ENCODE results near the gene ZSCAN5C. TPM values are rescaled to one million over a fixed set of nuclear protein-coding genes. Genes with fewer than 3 reads are reported as not detected.
"Not testable (repeated sequence)": the region's sequence is repeated elsewhere in the genome, so short reads cannot be mapped to it uniquely, and the experiment has no call there.

ZSCAN5C gene
- total and polyA plus RNA-seq, 2 donors (not counting 3 experiments of a cell fraction or from before 2014, with no cell fraction given), result not detected

GRCh38 chr19:56197646-56198045 is 4.4 kb upstream of the ZSCAN5C start, which contains the start of gene ZSCAN5B:
Gene ZSCAN5B (minus strand): TSS chr19:56197783. CDS start chr19:56193052, 4,731 bp downstream.
- H2AFZ ChIP-seq (ENCODE audit: low read depth, low read length); FAIRE-seq; H4K20me1 ChIP-seq (replicated peaks; ENCODE audit: control insufficient read depth, extremely low read depth, insufficient read depth, low read length); H3K27me3 ChIP-seq (ENCODE audit: control insufficient read depth in 2 of 2, insufficient read depth in 2 of 2, low read length in 2 of 2); H3K36me3 ChIP-seq (ENCODE audit: control insufficient read depth in 2 of 2, extremely low read depth in 1 of 2, insufficient read depth in 2 of 2, low read length in 2 of 2); BruUV-seq (replicated peaks); H3K9ac ChIP-seq (replicated peaks; ENCODE audit: extremely low read depth, insufficient read depth, low read length); intact Hi-C loops (cut with micrococcal nuclease); POLR2A ChIA-PET; H3K4me2 ChIP-seq (ENCODE audit: insufficient read depth, low read length); H3K4me1 ChIP-seq (ENCODE audit: control insufficient read depth, extremely low read depth, insufficient read depth, low read length); H3K9me3 ChIP-seq (replicated peaks; ENCODE audit: control insufficient read depth, insufficient read depth, low read length); H3K27ac ChIP-seq (ENCODE audit: insufficient read depth, low read depth, low read length); H3K79me2 ChIP-seq (ENCODE audit: control insufficient read depth, insufficient read depth, low read length); DNase-seq (ENCODE audit: low read depth, low spot score); dilution Hi-C loops (cut with MboI; ENCODE audit: extremely low pct_ligation_motif_present, low sequenced_read_pairs); H3K4me3 ChIP-seq (replicated peaks in 1 of 3; ENCODE audit: insufficient read depth in 1 of 3, low read depth in 1 of 3, low read length in 3 of 3); H3K9me1 ChIP-seq (replicated peaks; ENCODE audit: control insufficient read depth, extremely low read depth, insufficient read depth, low read length): not testable (repeated sequence)
- CTCF ChIA-PET, result interaction anchor here (1.2 kb wide), 1 partner anchor 55 kb away, joined by 3 read pairs; no protein-coding TSS in a partner anchor

- no peak for DNase-seq (ENCODE audit: low read depth, low spot score)
Observed at GRCh38 chr19:56199687-56200086, 2.4 kb upstream of the ZSCAN5C start.

GRCh38 chr19:56207581-56207980 is 5.5 kb downstream of the ZSCAN5C start:
- H3K9me1 ChIP-seq (replicated peaks; ENCODE audit: control insufficient read depth, extremely low read depth, insufficient read depth, low read length); H3K4me1 ChIP-seq (ENCODE audit: control insufficient read depth, extremely low read depth, insufficient read depth, low read length); dilution Hi-C loops (cut with MboI; ENCODE audit: extremely low pct_ligation_motif_present, low sequenced_read_pairs); POLR2A ChIA-PET; H3K79me2 ChIP-seq (ENCODE audit: control insufficient read depth, insufficient read depth, low read length); H2AFZ ChIP-seq (ENCODE audit: low read depth, low read length); DNase-seq (ENCODE audit: low read depth, low spot score); CTCF ChIA-PET; H3K9ac ChIP-seq (replicated peaks; ENCODE audit: extremely low read depth, insufficient read depth, low read length); intact Hi-C loops (cut with micrococcal nuclease); H4K20me1 ChIP-seq (replicated peaks; ENCODE audit: control insufficient read depth, extremely low read depth, insufficient read depth, low read length); H3K36me3 ChIP-seq (ENCODE audit: control insufficient read depth in 2 of 2, extremely low read depth in 1 of 2, insufficient read depth in 2 of 2, low read length in 2 of 2); H3K27ac ChIP-seq (ENCODE audit: insufficient read depth, low read depth, low read length); FAIRE-seq; H3K4me2 ChIP-seq (ENCODE audit: insufficient read depth, low read length); H3K27me3 ChIP-seq (ENCODE audit: control insufficient read depth in 2 of 2, insufficient read depth in 2 of 2, low read length in 2 of 2); BruUV-seq (replicated peaks); H3K4me3 ChIP-seq (replicated peaks in 1 of 3; ENCODE audit: insufficient read depth in 1 of 3, low read depth in 1 of 3, low read length in 3 of 3); H3K9me3 ChIP-seq (replicated peaks; ENCODE audit: control insufficient read depth, insufficient read depth, low read length): not testable (repeated sequence)

More at GRCh38 chr19:56199687-56200086, 2.4 kb upstream of the ZSCAN5C start:
- dilution Hi-C loops (cut with MboI; ENCODE audit: extremely low pct_ligation_motif_present, low sequenced_read_pairs) (no loop called here), intact Hi-C loops (cut with micrococcal nuclease) (no loop called here)
- Histone ChIP-seq H3K9me3 (replicated peaks; ENCODE audit: control insufficient read depth, insufficient read depth, low read length) (no peaks in the 10 kb centered on the region), H3K27ac (ENCODE audit: insufficient read depth, low read depth, low read length) (no peak overlapping the region), H3K4me2 (ENCODE audit: insufficient read depth, low read length) (no peak overlapping the region), H3K36me3 (ENCODE audit: control insufficient read depth in 2 of 2, extremely low read depth in 1 of 2, insufficient read depth in 2 of 2, low read length in 2 of 2) (no peaks in the 10 kb centered on the region), H3K9ac (replicated peaks; ENCODE audit: extremely low read depth, insufficient read depth, low read length) (no peak overlapping the region), H3K79me2 (ENCODE audit: control insufficient read depth, insufficient read depth, low read length) (no peaks in the 10 kb centered on the region), H4K20me1 (replicated peaks; ENCODE audit: control insufficient read depth, extremely low read depth, insufficient read depth, low read length) (no peaks in the 10 kb centered on the region), H3K4me3 (replicated peaks in 1 of 3; ENCODE audit: insufficient read depth in 1 of 3, low read depth in 1 of 3, low read length in 3 of 3) (no peak overlapping the region), H3K9me1 (replicated peaks; ENCODE audit: control insufficient read depth, extremely low read depth, insufficient read depth, low read length) (no peaks in the 10 kb centered on the region), H2AFZ (ENCODE audit: low read depth, low read length) (no peak overlapping the region), H3K4me1 (ENCODE audit: control insufficient read depth, extremely low read depth, insufficient read depth, low read length) (no peaks in the 10 kb centered on the region), H3K27me3 (ENCODE audit: control insufficient read depth in 2 of 2, insufficient read depth in 2 of 2, low read length in 2 of 2) (no peaks in the 10 kb centered on the region)
- ChIA-PET POLR2A (no interaction called here), CTCF (no interaction called here)
- BruUV-seq (replicated peaks), result no TSS peak
- TF ChIP-seq MAX (IDR thresholded peaks at IDR 0.05; ENCODE audit: insufficient read depth, insufficient read length) (no peak), MYC (IDR thresholded peaks at IDR 0.05; ENCODE audit: low read depth, low read length) (no peak), GATA2 (IDR thresholded peaks at IDR 0.05; ENCODE audit: insufficient read depth, insufficient read length, low read depth, low read length) (no peak), JUN (IDR thresholded peaks at IDR 0.05; ENCODE audit: borderline replicate concordance, insufficient read depth, insufficient read length, low read depth) (no peak), POLR2A (IDR thresholded peaks at IDR 0.05; ENCODE audit: low read depth, low read length) (no peak), FOS (IDR thresholded peaks at IDR 0.05; ENCODE audit: borderline replicate concordance, insufficient read depth, low read length) (no peak), EZH2 (IDR thresholded peaks at IDR 0.05; ENCODE audit: borderline replicate concordance, low read depth, low read length, severe bottlenecking) (no peak), POLR2AphosphoS5 (IDR thresholded peaks at IDR 0.05; ENCODE audit: insufficient read depth, low read depth, low read length) (no peak), CTCF (IDR thresholded peaks at IDR 0.05; ENCODE audit: extremely low read depth in 1 of 2, insufficient read depth in 1 of 2, low read depth in 1 of 2, low read length in 2 of 2) (no peak)
- FAIRE-seq, result no peak

Data from endothelial cell of umbilical vein (primary cell).